IMR-90 (cell line): Measurements from ENCODE around the gene DNTT. TPM values are rescaled to one million over a fixed set of nuclear protein-coding genes. Genes with fewer than 3 reads are reported as not detected.

Experiments
- ATAC-seq: fragments of 200-7000 bp; cut with Tn5 transposase; 2 replicates; pipeline ENCODE4 v1.9.1; 2020; ENCODE audit warnings: low read depth, mild to moderate bottlenecking, moderate library complexity
- BruUV-seq: library from RNA; stranded (reverse); fragments of 400-500 nt; replicated peaks from 2 replicates; lab custom pipeline; 2021; lab: Mats Ljungman, UMichigan
- CTCF ChIA-PET: fragments of 300-600 bp; formaldehyde crosslinking; extraction: SDS; loops from one replicate; lab custom pipeline; 2021; ENCODE audit warnings: antibody characterized with exemption; lab: Yijun Ruan, JAX
- POLR2A ChIA-PET: fragments of 300-600 bp; sonication (Branson Sonifier 250); formaldehyde crosslinking; loops from one replicate; lab custom pipeline; 2022; ENCODE audit warnings: antibody characterized with exemption; ENCODE audit not compliant: unreplicated experiment; lab: Charles Lee
- DNase-seq: peaks from one replicate; pipeline ENCODE4 v3.0.0; 2013
- H2AFZ ChIP-seq: replicated peaks from 2 replicates; pipeline ENCODE3; 2013; ENCODE audit warnings: low read length, mild to moderate bottlenecking; ENCODE audit not compliant: poor library complexity
- H2AK5ac ChIP-seq: 2 replicates; pipeline ENCODE4 v1.6.1; 2013; ENCODE audit warnings: low read depth, low read length, inconsistent platforms
- H2AK9ac ChIP-seq: replicated peaks from 2 replicates; pipeline ENCODE3; 2013; ENCODE audit warnings: mild to moderate bottlenecking, low read depth, low read length, moderate library complexity; ENCODE audit not compliant: poor library complexity
- H2BK120ac ChIP-seq: 2 replicates; pipeline ENCODE4 v1.6.1; 2013; ENCODE audit warnings: low read depth, low read length, inconsistent platforms
- H2BK15ac ChIP-seq: 3 replicates; pipeline ENCODE4 v1.6.1; 2013; ENCODE audit warnings: low read depth, low read length, inconsistent platforms
- H2BK20ac ChIP-seq: 2 replicates; pipeline ENCODE4 v1.6.1; 2013; ENCODE audit warnings: low read depth, mild to moderate bottlenecking, inconsistent platforms, low read length, moderate library complexity
- H2BK5ac ChIP-seq: 2 replicates; pipeline ENCODE4 v1.6.1; 2013; ENCODE audit warnings: mild to moderate bottlenecking, low read depth, low read length, inconsistent platforms; ENCODE audit not compliant: poor library complexity, severe bottlenecking
- H3K14ac ChIP-seq: replicated peaks from 2 replicates; pipeline ENCODE4 v1.6.1; 2013; ENCODE audit warnings: low read depth, low read length, inconsistent platforms
- H3K18ac ChIP-seq: 2 replicates; pipeline ENCODE4 v1.6.1; 2013; ENCODE audit warnings: low read depth, low read length, control low read depth
- H3K23ac ChIP-seq: 2 replicates; pipeline ENCODE4 v1.6.1; 2013; ENCODE audit warnings: low read depth, low read length, inconsistent platforms
- H3K27ac ChIP-seq: 2 replicates; pipeline ENCODE4 v1.5.1; 2013; ENCODE audit warnings: mild to moderate bottlenecking, control low read depth, low read length; ENCODE audit not compliant: insufficient read depth
- H3K27me3 ChIP-seq: 2 replicates; pipeline ENCODE4 v1.6.1; 2013; ENCODE audit warnings: low read length; ENCODE audit not compliant: control insufficient read depth, insufficient read depth
- H3K36me3 ChIP-seq: 2 replicates; pipeline ENCODE4 v1.6.1; 2013; ENCODE audit warnings: low read length, mixed read lengths; ENCODE audit not compliant: control insufficient read depth, insufficient read depth
- H3K4ac ChIP-seq: 2 replicates; pipeline ENCODE4 v1.6.1; 2013; ENCODE audit warnings: low read depth, low read length, inconsistent platforms
- H3K4me1 ChIP-seq: 2 replicates; pipeline ENCODE4 v1.6.1; 2013; ENCODE audit warnings: low read length, mixed read lengths; ENCODE audit not compliant: control insufficient read depth, insufficient read depth
- H3K4me2 ChIP-seq: 2 replicates; pipeline ENCODE4 v1.6.1; 2013; ENCODE audit warnings: low read depth, mild to moderate bottlenecking, control low read depth, low read length, moderate library complexity
- H3K4me3 ChIP-seq: 2 replicates; pipeline ENCODE4 v1.5.1; 2013; ENCODE audit warnings: low read depth, mild to moderate bottlenecking, control low read depth, low read length, moderate library complexity; ENCODE audit not compliant: insufficient read depth
- H3K56ac ChIP-seq: 2 replicates; pipeline ENCODE4 v1.6.1; 2013; ENCODE audit warnings: low read length, inconsistent platforms; ENCODE audit not compliant: insufficient read depth; ENCODE audit errors: extremely low read depth
- H3K79me1 ChIP-seq, 2 experiments: 2 replicates each; pipeline ENCODE4 v1.6.1; 2013; ENCODE audit warnings: low read length in 2 of 2, inconsistent platforms in 1 of 2, low read depth in 1 of 2
- H3K9ac ChIP-seq: 2 replicates; pipeline ENCODE4 v1.6.1; 2013; ENCODE audit warnings: low read depth, low read length, control low read depth
- H3K9me1 ChIP-seq: 2 replicates; pipeline ENCODE4 v1.6.1; 2013; ENCODE audit warnings: low read length, inconsistent platforms; ENCODE audit not compliant: insufficient read depth
- H3K9me3 ChIP-seq: 2 replicates; pipeline ENCODE4 v1.6.1; 2013; ENCODE audit warnings: low read length; ENCODE audit not compliant: control insufficient read depth, insufficient read depth
- H4K20me1 ChIP-seq: 2 replicates; pipeline ENCODE4 v1.6.1; 2013; ENCODE audit warnings: low read length, inconsistent platforms; ENCODE audit not compliant: insufficient read depth
- H4K5ac ChIP-seq: 2 replicates; pipeline ENCODE4 v1.6.1; 2013; ENCODE audit warnings: mild to moderate bottlenecking, low read depth, low read length, control low read depth
- H4K8ac ChIP-seq, 2 experiments: 2 replicates each; pipeline ENCODE4 v1.6.1; 2013; ENCODE audit warnings: low read depth in 2 of 2, low read length in 2 of 2, control low read depth in 1 of 2, inconsistent platforms in 1 of 2
- H4K91ac ChIP-seq: 2 replicates; pipeline ENCODE4 v1.6.1; 2013; ENCODE audit warnings: low read depth, low read length, inconsistent platforms; ENCODE audit not compliant: insufficient read depth
- BHLHE40 ChIP-seq: fragments of 150-350 bp; IDR thresholded peaks from 2 replicates; pipeline ENCODE4 v1.6.1; 2016; ENCODE audit warnings: mild to moderate bottlenecking, low read depth, low read length
- MXI1 ChIP-seq: IDR thresholded peaks from 2 replicates; pipeline ENCODE4 v1.6.1; 2012; ENCODE audit warnings: low read depth, mild to moderate bottlenecking, low read length, moderate library complexity, borderline replicate concordance
- NFE2L2 ChIP-seq: fragments of 150-350 bp; IDR thresholded peaks from 2 replicates; pipeline ENCODE4 v1.6.1; 2016; ENCODE audit warnings: low read depth, mild to moderate bottlenecking, low read length
- POLR2A ChIP-seq: IDR thresholded peaks from 2 replicates; pipeline ENCODE4 v1.6.1; 2012; ENCODE audit warnings: mild to moderate bottlenecking, low read depth, low read length
- RAD21 ChIP-seq: IDR thresholded peaks from 2 replicates; pipeline ENCODE4 v1.6.1; 2012; ENCODE audit warnings: low read length, improper control_type of control experiment
- WGBS, 2 experiments: methylation state at CpG; one replicate each; pipeline versions ENCODE4 v1.1.5 to v1.1.7; 2013; ENCODE audit warnings: missing lambda C conversion rate in 2 of 2; ENCODE audit not compliant: insufficient read length in 1 of 2; ENCODE audit errors: extremely low coverage in 2 of 2; 5-methylcytosine and 5-hydroxymethylcytosine counted together
- dilution Hi-C: fragments of 300-500 bp; cut with HindIII; formaldehyde crosslinking; loops from one replicate; pipeline ENCODE4 v1.14.3; 2018; ENCODE audit warnings: low sequenced_read_pairs; ENCODE audit not compliant: unreplicated experiment
- in situ Hi-C: fragments of 300-500 bp; cut with MboI; formaldehyde crosslinking; loops from 3 replicates; pipeline ENCODE4 v1.14.3; 2019; ENCODE audit warnings: low sequenced_read_pairs, inconsistent platforms, mixed read lengths
- intact Hi-C: fragments of 100-400 bp; cut with micrococcal nuclease; formaldehyde crosslinking; loops from 2 replicates; pipeline ENCODE4 v1.10.0; 2022
- polyA plus RNA-seq, 3 experiments: library from polyadenylated mRNA; depleted of rRNA; stranded (reverse); fragments of >200 nt; gene quantifications; 2 replicates each; pipeline ENCODE4 v1.2.3, GENCODE V29; 2012; ENCODE audit warnings: low replicate concordance in 1 of 3
- total RNA-seq: library from RNA; depleted of rRNA; stranded (reverse); fragments of >200 nt; gene quantifications from 2 replicates; pipeline ENCODE4 v1.2.3, GENCODE V29; 2012

Gene DNTT
- total and polyA plus RNA-seq, 2 of the 4 experiments (the other 2 are of a cell fraction), result not detected

DNA sequence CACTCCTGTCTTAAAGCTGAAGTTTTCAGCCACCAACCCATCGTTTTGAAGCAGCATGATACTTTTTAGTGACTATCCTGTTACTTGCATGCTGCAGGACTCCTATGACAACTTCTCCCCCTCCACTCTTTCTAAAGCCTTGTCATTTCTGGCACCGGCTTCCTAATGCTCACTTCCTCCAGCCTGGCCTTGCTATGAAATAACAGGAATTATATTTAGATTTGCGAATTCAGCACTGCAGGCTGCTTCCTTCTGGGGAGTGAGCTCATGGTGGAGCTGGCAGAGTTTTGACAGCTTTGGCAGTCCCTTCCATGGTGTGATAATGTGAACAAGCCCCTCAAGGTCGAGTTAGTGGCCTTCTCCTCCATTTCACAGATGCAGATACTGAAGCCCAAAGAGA, 46.3 kb upstream of the DNTT start:
- Histone ChIP-seq H3K9ac (no peak overlapping the region), H3K79me1 (no peaks in the 10 kb centered on the region), H3K36me3 (no peaks in the 10 kb centered on the region), H3K4me3 (no peak overlapping the region), H4K91ac (no peak overlapping the region), H4K5ac (no peak overlapping the region), H3K4ac (no peak overlapping the region), H3K4me2 (no peak overlapping the region), H2AK5ac (no peak overlapping the region), H2AFZ (no peak overlapping the region), H2BK15ac (no peak overlapping the region), H3K4me1 (no peaks in the 10 kb centered on the region), H2BK120ac (no peak overlapping the region), H4K20me1 (no peaks in the 10 kb centered on the region), H2BK20ac (no peak overlapping the region), H2AK9ac (no peak overlapping the region), H4K8ac (no peak overlapping the region), H3K27me3 (no peaks in the 10 kb centered on the region), H3K56ac (no peak overlapping the region), H2BK5ac (no peak overlapping the region), H3K18ac (no peak overlapping the region), H3K23ac (no peak overlapping the region), H3K27ac (no peak overlapping the region), H3K9me1 (no peaks in the 10 kb centered on the region), H3K14ac (no peak overlapping the region), H3K9me3 (no peaks in the 10 kb centered on the region)
- TF ChIP-seq MXI1 (no peak), NFE2L2 (no peak), RAD21 (no peak), POLR2A (no peak), BHLHE40 (no peak)
- CTCF ChIA-PET, result no interaction called here
- in situ Hi-C loops (no loop called here), intact Hi-C loops (no loop called here), dilution Hi-C loops (no loop called here)
- ATAC-seq, result no peak
- no peak for DNase-seq
- no TSS peak for BruUV-seq
- POLR2A ChIA-PET, result no interaction called here
- WGBS, 2 experiments, result 0% methylated on average over 1 of the region's 4 CpGs; no CpG with 5 or more reads in 1 of the 2 experiments
